Upper lobe of left lung (tissue), 6 donors: ENCODE data around the gene ZFP69. TPM values are rescaled to one million over a fixed set of nuclear protein-coding genes. Genes with fewer than 3 reads are reported as not detected.

ENCODE experiments used
- ATAC-seq, 2 donors: fragments of 200-7000 bp; cut with Tn5 transposase; one replicate each; pipeline ENCODE4 v1.9.1; 2022; ENCODE audit warnings: mild to moderate bottlenecking in 2 of 2, moderate library complexity in 2 of 2; ENCODE audit not compliant: low FRiP score in 2 of 2
- DNase-seq, 2 donors: peaks; one replicate each; pipeline ENCODE4 v3.0.0-alpha.2; 2019 to 2020
- H3K27ac ChIP-seq, 4 donors: fragments of 200-600 bp; sonication (generic); one replicate each; pipeline ENCODE4 v1.5.1; 2016 to 2019
- H3K27me3 ChIP-seq, 4 donors: fragments of 200-600 bp; sonication (generic); one replicate each; pipeline ENCODE4 v1.5.1; 2017 to 2019
- H3K36me3 ChIP-seq, 4 donors: fragments of 200-600 bp; sonication (generic); one replicate each; pipeline ENCODE4 v1.5.1; 2016 to 2019
- H3K4me1 ChIP-seq, 4 donors: fragments of 200-600 bp; sonication (generic); one replicate each; pipeline ENCODE4 v1.5.1; 2018 to 2019
- H3K4me3 ChIP-seq, 4 donors: fragments of 200-600 bp; sonication (generic); one replicate each; pipeline ENCODE4 v1.5.1; 2017 to 2019; ENCODE audit warnings: mild to moderate bottlenecking in 2 of 4, moderate library complexity in 1 of 4
- H3K9me3 ChIP-seq, 4 donors: fragments of 200-600 bp; sonication (generic); one replicate each; pipeline ENCODE4 v1.5.1; 2018 to 2019
- CTCF ChIP-seq, 6 experiments: fragments of 450-650 bp in 4 of 6; fragments of 200-600 bp in 2 of 6; sonication (generic) in 2 of 6; IDR thresholded peaks; one replicate each; pipeline ENCODE4 v1.5.1; 2016 to 2019; ENCODE audit warnings: antibody characterized with exemption in 6 of 6
- EP300 ChIP-seq, 4 donors: sonication (generic); formaldehyde crosslinking; IDR thresholded peaks; one replicate each; pipeline ENCODE4 v1.5.1; 2017; ENCODE audit warnings: antibody characterized with exemption in 4 of 4, control low read depth in 2 of 4
- POLR2A ChIP-seq, 4 donors: fragments of 450-650 bp; IDR thresholded peaks; one replicate each; pipeline ENCODE4 v1.5.1; 2016 to 2017; ENCODE audit warnings: antibody characterized with exemption in 4 of 4, mild to moderate bottlenecking in 2 of 4
- POLR2AphosphoS5 ChIP-seq, 2 donors: sonication (generic); formaldehyde crosslinking; IDR thresholded peaks; one replicate each; pipeline ENCODE4 v1.5.1; 2017; ENCODE audit warnings: antibody characterized with exemption in 2 of 2
- WGBS, 2 donors: methylation state at CpG; one replicate each; pipeline ENCODE4 v1.1.5; 2017 to 2018; 5-methylcytosine and 5-hydroxymethylcytosine counted together
- total RNA-seq, 6 donors: library from RNA; depleted of rRNA in 4 of 6; stranded (reverse); fragments of >200 nt in 4 of 6; gene quantifications; one replicate each; pipeline versions ENCODE4 v1.1.0 to v1.2.1, GENCODE V29; 2016 to 2021
- donor health status: DM: no; HTN: no; CAD: no; lungs with moderate emphysema.
- donor health status: DM: no; HTN: yes; CAD: no; lungs with severe emphysema.

The ZFP69 gene
- total RNA-seq, 6 donors from 2014 or later, result 1.3 to 5.2 (median 3.1) TPM

GRCh38 chr1:40450495-40451237, 26.4 kb upstream of the ZFP69 start:
- Histone ChIP-seq H3K4me1 (peaks cover 5 to 19% (median 12%) of the 10 kb centered on the region in 4 donors), H3K27me3 (no peaks in the 10 kb centered on the region), H3K27ac (peak overlapping the region; percentile 58 to 75 (median 66)), H3K9me3 (peaks cover 0 to 26% (median 16%) of the 10 kb centered on the region in 4 donors), H3K36me3 (no peaks in the 10 kb centered on the region), H3K4me3 (peak overlapping the region; percentile 53 to 91 (median 66))
- WGBS, 2 donors, result 24 to 27% methylated on average over 20 to 21 of the region's 22 CpGs
- no peak for TF ChIP-seq POLR2A (IDR thresholded peaks at IDR 0.05)
- TF ChIP-seq EP300 (IDR thresholded peaks at IDR 0.05), result no peak
- no peak for TF ChIP-seq CTCF (IDR thresholded peaks at IDR 0.05)
- TF ChIP-seq POLR2AphosphoS5 (IDR thresholded peaks at IDR 0.05), result no peak
- ATAC-seq (peak; percentile 17 to 49), DNase-seq (peak; percentile 29 to 52)

- peaks cover 0 to 24% (median 19%) of the 10 kb centered on the region in 4 donors for H3K9me3 ChIP-seq
- peaks cover 5 to 19% (median 12%) of the 10 kb centered on the region in 4 donors for H3K4me1 ChIP-seq
- no peaks in the 10 kb centered on the region for H3K36me3 ChIP-seq
- no peak overlapping the region for H3K4me3 ChIP-seq
- ATAC-seq, result no peak
- no peaks in the 10 kb centered on the region for H3K27me3 ChIP-seq
- peak overlapping the region in 1 of 4 donors; percentile 70 for H3K27ac ChIP-seq
- no peak for DNase-seq
- TF ChIP-seq POLR2A (IDR thresholded peaks at IDR 0.05), result no peak
- TF ChIP-seq POLR2AphosphoS5 (IDR thresholded peaks at IDR 0.05), result no peak
- TF ChIP-seq CTCF (IDR thresholded peaks at IDR 0.05), result no peak
- TF ChIP-seq EP300 (IDR thresholded peaks at IDR 0.05), result no peak
- WGBS, 2 donors, result 80 to 83% methylated on average over 1 of the region's 1 CpG
These were observed 25.9 kb upstream of the ZFP69 start for GRCh38 chr1:40451238-40451585.

GRCh38 chr1:40454873-40455272, 22.2 kb upstream of the ZFP69 start:
- H3K9me3 ChIP-seq, result peaks cover 23 to 59% (median 49%) of the 10 kb centered on the region in 4 donors
- H3K27me3 ChIP-seq, result no peaks in the 10 kb centered on the region
- no peak overlapping the region for H3K4me3 ChIP-seq
- ATAC-seq, result no peak
- TF ChIP-seq POLR2A (IDR thresholded peaks at IDR 0.05), result no peak
- TF ChIP-seq CTCF (IDR thresholded peaks at IDR 0.05), result no peak
- TF ChIP-seq POLR2AphosphoS5 (IDR thresholded peaks at IDR 0.05), result no peak
- TF ChIP-seq EP300 (IDR thresholded peaks at IDR 0.05), result no peak
- H3K4me1 ChIP-seq, result peaks cover 5 to 10% (median 8%) of the 10 kb centered on the region in 4 donors
- WGBS, 2 donors, result 92 to 100% methylated on average over 1 of the region's 1 CpG
- H3K36me3 ChIP-seq, result peaks cover 0 to 8% (median 3%) of the 10 kb centered on the region in 4 donors
- no peak overlapping the region for H3K27ac ChIP-seq
- DNase-seq, result no peak

- DNase-seq (no peak), ATAC-seq (no peak)
- Histone ChIP-seq H3K9me3 (peaks cover 73 to 100% (median 97%) of the 10 kb centered on the region in 4 donors), H3K4me1 (no peaks in the 10 kb centered on the region), H3K27me3 (no peaks in the 10 kb centered on the region), H3K27ac (no peak overlapping the region), H3K36me3 (peaks cover 0 to 12% (median 3%) of the 10 kb centered on the region in 4 donors), H3K4me3 (no peak overlapping the region)
- no peak for TF ChIP-seq POLR2A (IDR thresholded peaks at IDR 0.05)
- no peak for TF ChIP-seq EP300 (IDR thresholded peaks at IDR 0.05)
- no peak for TF ChIP-seq CTCF (IDR thresholded peaks at IDR 0.05)
- TF ChIP-seq POLR2AphosphoS5 (IDR thresholded peaks at IDR 0.05), result no peak
- WGBS, 2 donors, result 93 to 99% methylated on average over 3 of the region's 3 CpGs
These were observed 14.0 kb upstream of the ZFP69 start for GRCh38 chr1:40462956-40463590.
